Mammary epithelial cell (primary cell): Measurements from ENCODE around the gene NACC2.

ENCODE experiments used
- CTCF ChIP-seq, 2 donors: IDR thresholded peaks in 1 of 2; conservative IDR thresholded peaks in 1 of 2; 2 replicates each; pipeline ENCODE4 v1.5.1; 2011 to 2012; ENCODE audit warnings: inconsistent platforms in 2 of 2, low read length in 2 of 2, mild to moderate bottlenecking in 2 of 2, control low read depth in 1 of 2, low read depth in 1 of 2; ENCODE audit not compliant: insufficient read depth in 1 of 2; ENCODE audit errors: extremely low read depth in 1 of 2
- EZH2 ChIP-seq: IDR thresholded peaks from 2 replicates; pipeline ENCODE4 v1.6.1; 2012; ENCODE audit warnings: low read length, inconsistent platforms, borderline replicate concordance

GRCh38 chr9:136020671-136021070 lies 74.4 kb downstream of the NACC2 start:
- TF ChIP-seq CTCF (conservative IDR thresholded peaks at IDR 0.05 in 1 of 2, IDR thresholded peaks at IDR 0.05 in 1 of 2; ENCODE audit: extremely low read depth in 1 of 2, insufficient read depth in 1 of 2, low read depth in 1 of 2, low read length in 2 of 2) (no peak), EZH2 (no peak)
